Adrenal gland (tissue), 12 donors: ENCODE measurements around the gene JAZF1. TPM values are rescaled to one million over a fixed set of nuclear protein-coding genes. Genes with fewer than 3 reads are reported as not detected.
A peak's percentile ranks its signal among the peaks of the same experiment; 100 is the strongest.

Experiments used
- DNase-seq, 7 donors: peaks; one replicate each; pipeline ENCODE4 v3.0.0-alpha.2; 2019 to 2020
- H3K27ac ChIP-seq, 5 donors: fragments of 200-600 bp; sonication (generic) in 4 of 5; 1 replicate in 3 of 5; 2 replicates in 2 of 5; pipeline versions ENCODE4 v1.5.1 to v1.8.0; 2016 to 2020; ENCODE audit warnings: mild to moderate bottlenecking in 1 of 5
- H3K27me3 ChIP-seq: fragments of 200-600 bp; 2 replicates; pipeline ENCODE4 v1.8.0; 2021
- H3K36me3 ChIP-seq, 2 donors: fragments of 200-600 bp; replicated peaks in 1 of 2; 1 replicate in 1 of 2; 2 replicates in 1 of 2; pipeline versions ENCODE4 v1.5.1 to v1.8.0; 2018 to 2022
- H3K4me1 ChIP-seq, 2 donors: fragments of 200-600 bp; replicated peaks in 1 of 2; 1 replicate in 1 of 2; 2 replicates in 1 of 2; pipeline versions ENCODE4 v1.5.1 to v1.8.0; 2018 to 2021
- H3K4me3 ChIP-seq, 4 donors: fragments of 200-600 bp; sonication (generic) in 3 of 4; one replicate each; pipeline ENCODE4 v1.5.1; 2016 to 2018
- H3K9me3 ChIP-seq, 3 donors: fragments of 200-600 bp; sonication (generic) in 1 of 3; replicated peaks in 1 of 3; 1 replicate in 2 of 3; 2 replicates in 1 of 3; pipeline versions ENCODE4 v1.5.1 to v1.8.0; 2016 to 2021
- POLR2A ChIP-seq, 2 donors: fragments of 450-650 bp; IDR thresholded peaks; one replicate each; pipeline ENCODE4 v1.6.1; 2017; ENCODE audit warnings: antibody characterized with exemption in 2 of 2, mild to moderate bottlenecking in 2 of 2, moderate library complexity in 1 of 2
- WGBS, 4 donors: extraction: QIAGEN DNeasy Blood & Tissue Kit in 2 of 4; methylation state at CpG; one replicate each; pipeline versions ENCODE4 v1.1.5 to v1.1.7; 2013 to 2017; 5-methylcytosine and 5-hydroxymethylcytosine counted together
- intact Hi-C, 2 donors: fragments of 100-400 bp; cut with DNase I; formaldehyde crosslinking; loops; one replicate each; pipeline versions ENCODE4 v1.14.1 to v1.15.0; 2022 to 2023
- polyA plus RNA-seq, 3 donors: library from polyadenylated mRNA; stranded (reverse); fragments of 200-250 nt in 2 of 3; fragments of 350-450 nt in 1 of 3; fragmentation: Illumina TruSeq in 1 of 3; extraction: RNeasy Lipid Tissue Mini Kit (QIAGEN cat#74804) in 1 of 3; gene quantifications; one replicate each; pipeline ENCODE4 v1.2.3, GENCODE V29; 2013 to 2014
- total RNA-seq, 9 donors: library from RNA; depleted of rRNA in 4 of 9; stranded (reverse); fragments of >200 nt in 4 of 9; fragments of 120-200 nt in 1 of 9; fragmentation: NEBNext Ultra II Directional in 1 of 9; extraction: Animal tissue kit (Norgen Biotek cat#: 25700) in 1 of 9; gene quantifications; one replicate each; pipeline versions ENCODE4 v1.1.0 to v1.2.4, GENCODE V29; 2013 to 2023
- TF ChIP-seq, protein P1 (sequence below), 6 experiments: fragments of 450-650 bp in 4 of 6; fragments of 200-600 bp in 2 of 6; sonication (generic) in 1 of 6; IDR thresholded peaks; 1 replicate in 5 of 6; 2 replicates in 1 of 6; pipeline versions ENCODE4 v1.5.1 to v1.8.0; 2016 to 2021; ENCODE audit warnings: antibody characterized with exemption in 6 of 6, mild to moderate bottlenecking in 2 of 6, moderate library complexity in 1 of 6
- donor health status: healthy with polysubstance abuse.
- donor health status: Bipolar disorder and iron deficiency.
- donor health status: DM: yes; HTN: yes; CAD: no.
- donor health status: DM: no; HTN: no; CAD: no.
- donor health status: DM: no; HTN: no; CAD: no.
- donor health status: DM: yes; HTN: yes; CAD: no.

Gene JAZF1
- total and polyA plus RNA-seq, 12 donors = 18.5 to 192 (median 96.3) TPM

DNA sequence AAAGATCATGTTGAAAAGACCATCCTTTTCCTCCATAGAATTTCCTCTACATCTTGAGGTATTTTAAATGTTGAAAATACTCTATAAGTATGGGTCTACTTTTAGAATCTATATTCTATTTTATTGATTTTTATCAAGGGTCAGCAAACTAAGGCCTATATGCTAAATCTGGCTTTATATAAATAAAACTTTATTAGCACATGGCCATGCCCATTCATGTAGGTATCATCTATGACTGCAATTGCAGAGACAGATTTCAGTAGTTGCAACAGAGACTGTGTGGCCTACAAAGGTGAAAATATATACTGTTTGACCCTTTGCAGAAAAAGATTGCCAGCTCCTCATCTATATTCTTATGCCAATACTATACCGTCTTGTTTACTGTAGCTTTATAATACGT lies 367.9 kb downstream of the JAZF1 start:
- WGBS, 4 donors = 87 to 100% (median 92%) methylated on average over 2 of the region's 2 CpGs
- no peaks in the 10 kb centered on the region for H3K9me3 ChIP-seq
- no peaks in the 10 kb centered on the region for H3K27me3 ChIP-seq
- intact Hi-C loops = no loop called here
- no peak overlapping the region for H3K4me3 ChIP-seq
- TF ChIP-seq POLR2A (IDR thresholded peaks at IDR 0.05) = no peak
- TF ChIP-seq, protein P1, sequence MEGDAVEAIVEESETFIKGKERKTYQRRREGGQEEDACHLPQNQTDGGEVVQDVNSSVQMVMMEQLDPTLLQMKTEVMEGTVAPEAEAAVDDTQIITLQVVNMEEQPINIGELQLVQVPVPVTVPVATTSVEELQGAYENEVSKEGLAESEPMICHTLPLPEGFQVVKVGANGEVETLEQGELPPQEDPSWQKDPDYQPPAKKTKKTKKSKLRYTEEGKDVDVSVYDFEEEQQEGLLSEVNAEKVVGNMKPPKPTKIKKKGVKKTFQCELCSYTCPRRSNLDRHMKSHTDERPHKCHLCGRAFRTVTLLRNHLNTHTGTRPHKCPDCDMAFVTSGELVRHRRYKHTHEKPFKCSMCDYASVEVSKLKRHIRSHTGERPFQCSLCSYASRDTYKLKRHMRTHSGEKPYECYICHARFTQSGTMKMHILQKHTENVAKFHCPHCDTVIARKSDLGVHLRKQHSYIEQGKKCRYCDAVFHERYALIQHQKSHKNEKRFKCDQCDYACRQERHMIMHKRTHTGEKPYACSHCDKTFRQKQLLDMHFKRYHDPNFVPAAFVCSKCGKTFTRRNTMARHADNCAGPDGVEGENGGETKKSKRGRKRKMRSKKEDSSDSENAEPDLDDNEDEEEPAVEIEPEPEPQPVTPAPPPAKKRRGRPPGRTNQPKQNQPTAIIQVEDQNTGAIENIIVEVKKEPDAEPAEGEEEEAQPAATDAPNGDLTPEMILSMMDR (IDR thresholded peaks at IDR 0.05) = no peak
- peaks cover 0 to 17% of the 10 kb centered on the region in 2 donors for H3K36me3 ChIP-seq
- H3K4me1 ChIP-seq = peaks cover 4 to 45% of the 10 kb centered on the region in 2 donors
- peak overlapping the region in 2 of 5 donors; percentile 61 to 67 for H3K27ac ChIP-seq
- no peak for DNase-seq

DNA sequence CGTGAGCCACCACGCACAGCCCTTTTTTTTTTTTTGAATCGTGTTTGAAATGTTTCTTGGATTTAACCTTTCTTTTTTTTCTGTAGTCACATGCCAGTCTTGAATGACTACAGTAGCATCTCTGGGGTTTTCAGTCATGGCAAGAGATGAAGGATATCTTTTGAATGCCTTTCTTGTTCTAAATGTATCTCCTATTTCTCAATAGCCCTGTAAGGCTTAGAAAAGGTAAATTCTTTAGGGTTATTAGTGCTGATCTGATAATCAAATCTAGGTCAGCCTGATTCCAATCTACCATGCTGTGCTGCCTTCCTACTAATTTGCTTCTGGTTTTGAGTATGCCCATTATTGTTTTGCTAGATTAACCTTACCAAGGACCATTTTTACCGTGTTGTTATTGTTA lies 370.4 kb downstream of the JAZF1 start:
- no peak for DNase-seq
- 60 to 81% (median 70%) methylated on average over 4 of the region's 4 CpGs for WGBS, 4 donors
- Histone ChIP-seq H3K4me3 (no peak overlapping the region), H3K27ac (peak overlapping the region in 1 of 5 donors; percentile 22), H3K36me3 (no peaks in the 10 kb centered on the region), H3K27me3 (no peaks in the 10 kb centered on the region), H3K9me3 (no peaks in the 10 kb centered on the region), H3K4me1 (peaks cover 4 to 54% of the 10 kb centered on the region in 2 donors)
- intact Hi-C loops = no loop called here
- no peak for TF ChIP-seq POLR2A (IDR thresholded peaks at IDR 0.05)
- TF ChIP-seq, protein P1 (IDR thresholded peaks at IDR 0.05) = no peak

DNA sequence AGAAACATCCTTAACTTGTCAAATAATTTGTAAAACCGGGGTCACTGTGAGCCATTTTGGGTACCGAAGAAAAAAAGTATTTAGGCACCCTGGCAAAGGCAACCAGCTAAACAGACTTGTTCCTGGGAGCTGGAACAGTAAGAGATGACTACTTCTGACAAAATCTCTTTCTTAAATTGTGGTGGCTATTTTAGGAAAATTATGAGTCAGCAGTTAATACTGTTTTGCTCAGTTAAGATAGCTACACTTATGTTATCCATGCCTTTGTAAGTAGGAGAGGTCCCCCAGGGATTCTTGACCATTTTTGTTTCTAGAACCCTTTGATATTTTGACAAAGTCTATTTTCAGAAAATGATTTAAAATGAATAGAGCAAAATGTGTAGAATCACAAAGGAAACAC lies 372.0 kb downstream of the JAZF1 start:
- H3K4me1 ChIP-seq = peaks cover 13 to 55% of the 10 kb centered on the region in 2 donors
- H3K36me3 ChIP-seq = no peaks in the 10 kb centered on the region
- WGBS, 4 donors = 71 to 75% (median 74%) methylated on average over 2 of the region's 2 CpGs
- H3K27ac ChIP-seq = peak overlapping the region in 2 of 5 donors; percentile 18 to 29
- TF ChIP-seq POLR2A (IDR thresholded peaks at IDR 0.05) = no peak
- TF ChIP-seq, protein P1 (IDR thresholded peaks at IDR 0.05) = no peak
- intact Hi-C loops = no loop called here
- no peak for DNase-seq
- no peaks in the 10 kb centered on the region for H3K9me3 ChIP-seq
- H3K4me3 ChIP-seq = no peak overlapping the region
- no peaks in the 10 kb centered on the region for H3K27me3 ChIP-seq

DNA sequence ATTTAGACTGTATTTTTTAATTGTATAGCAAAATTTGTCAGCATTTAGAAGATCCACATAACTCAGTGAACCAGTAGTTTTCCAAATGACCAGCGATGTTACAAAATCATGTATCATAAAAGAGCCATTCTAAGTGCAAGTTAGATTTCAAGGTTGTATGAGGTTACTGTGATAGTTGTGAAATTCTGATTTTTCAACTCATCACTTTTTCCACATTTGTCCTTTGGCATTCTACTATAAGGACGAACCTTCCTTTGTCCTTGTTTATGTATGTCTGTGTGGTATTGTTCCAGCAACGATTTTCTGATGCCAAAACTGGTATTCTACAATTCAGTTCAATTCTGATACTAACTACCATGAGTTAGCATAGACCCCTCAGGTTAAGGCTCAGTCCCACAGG lies 376.5 kb downstream of the JAZF1 start:
- 41 to 53% (median 45%) methylated on average over 3 of the region's 3 CpGs for WGBS, 4 donors
- TF ChIP-seq, protein P1 (IDR thresholded peaks at IDR 0.05) = no peak
- peak in 1 of 2 donors; percentile 61 for TF ChIP-seq POLR2A (IDR thresholded peaks at IDR 0.05)
- Histone ChIP-seq H3K27me3 (no peaks in the 10 kb centered on the region), H3K27ac (peak overlapping the region; percentile 46 to 86 (median 66)), H3K4me1 (peaks cover 26 to 44% of the 10 kb centered on the region in 2 donors), H3K36me3 (no peaks in the 10 kb centered on the region), H3K9me3 (no peaks in the 10 kb centered on the region), H3K4me3 (no peak overlapping the region)
- no peak for DNase-seq
- intact Hi-C loops = no loop called here
